Measurements from ENCODE around the gene BRS3. TPM values are rescaled to one million over a fixed set of nuclear protein-coding genes. Genes with fewer than 3 reads are reported as not detected.

Gene BRS3
- total and polyA plus RNA-seq, 2 donors (not counting 1 experiment from before 2014, with no cell fraction given) = not detected

DNA sequence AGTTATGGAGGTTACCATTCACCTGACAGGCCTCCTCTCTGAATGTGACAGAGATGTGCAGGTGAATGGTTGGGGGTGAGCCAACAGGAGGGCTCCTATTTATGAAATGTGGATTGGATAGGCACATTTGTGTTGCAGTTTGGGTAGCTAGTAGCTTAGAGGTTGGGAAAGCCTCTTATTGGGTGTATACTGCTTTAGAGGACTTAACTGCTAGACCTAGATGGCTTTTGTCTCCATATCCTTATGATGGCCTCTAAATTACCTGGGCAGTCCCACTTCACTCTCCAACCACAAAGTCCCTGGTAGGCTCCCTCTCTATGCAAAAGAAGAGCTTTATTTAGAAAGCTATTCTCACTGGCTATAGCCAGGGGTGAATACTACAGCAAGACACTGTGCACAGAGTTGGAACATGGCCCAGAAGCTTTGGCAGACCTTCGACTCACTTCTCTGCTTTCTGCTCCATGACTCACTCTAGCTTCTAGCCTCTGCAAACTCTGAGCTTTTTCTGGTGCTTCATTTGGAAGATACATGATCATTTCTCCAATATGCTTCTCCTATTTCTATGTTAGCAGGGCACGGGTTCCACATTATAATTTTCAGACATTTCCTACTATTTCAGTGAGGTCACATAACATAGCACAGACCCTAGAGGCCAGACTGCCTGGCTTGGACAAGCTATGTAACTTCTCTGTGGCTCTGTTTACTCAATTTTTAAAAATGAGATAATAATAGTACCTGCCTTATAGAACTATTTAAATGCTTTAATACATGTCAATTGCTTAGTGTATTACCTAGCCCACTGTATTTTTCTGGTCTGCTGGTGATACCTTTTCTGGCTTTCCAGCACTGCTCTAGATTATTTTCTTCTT lies 38.2 kb downstream of the BRS3 start:
- WGBS (ENCODE audit: insufficient coverage) = 60% methylated on average over 1 of the region's 2 CpGs
- ChIA-PET POLR2A (no interaction called here), CTCF (no interaction called here)
- DNase-seq = no peak
- no peaks in the 10 kb centered on the region for H3K79me2 ChIP-seq (ENCODE audit: control insufficient read depth, insufficient read depth, low read length)
- H3K4me3 Mint-ChIP-seq = no peak overlapping the region
- H3K27me3 ChIP-seq (replicated peaks in 1 of 4; ENCODE audit: control extremely low read depth in 1 of 4, control insufficient read depth in 3 of 4, insufficient read depth in 4 of 4, low read length in 3 of 4) = no peaks in the 10 kb centered on the region
- peaks cover 2% of the 10 kb centered on the region for H3K4me1 Mint-ChIP-seq
- H3K36me3 ChIP-seq (replicated peaks in 1 of 2; ENCODE audit: control extremely low read depth in 1 of 2, control insufficient read depth in 1 of 2, extremely low read depth in 1 of 2, insufficient read depth in 2 of 2, low read length in 1 of 2) = no peaks in the 10 kb centered on the region
- H3K9me3 ChIP-seq (ENCODE audit: control extremely low read depth in 1 of 3, control insufficient read depth in 2 of 3, insufficient read depth in 1 of 3, low read length in 2 of 3) = no peaks in the 10 kb centered on the region
- no peaks in the 10 kb centered on the region for H4K20me1 ChIP-seq (ENCODE audit: control insufficient read depth, insufficient read depth, low read length, poor library complexity, severe bottlenecking)
- no peak overlapping the region for H3K9ac ChIP-seq (ENCODE audit: low read length)
- no peak overlapping the region for H3K27ac Mint-ChIP-seq
- TF ChIP-seq, protein P1, sequence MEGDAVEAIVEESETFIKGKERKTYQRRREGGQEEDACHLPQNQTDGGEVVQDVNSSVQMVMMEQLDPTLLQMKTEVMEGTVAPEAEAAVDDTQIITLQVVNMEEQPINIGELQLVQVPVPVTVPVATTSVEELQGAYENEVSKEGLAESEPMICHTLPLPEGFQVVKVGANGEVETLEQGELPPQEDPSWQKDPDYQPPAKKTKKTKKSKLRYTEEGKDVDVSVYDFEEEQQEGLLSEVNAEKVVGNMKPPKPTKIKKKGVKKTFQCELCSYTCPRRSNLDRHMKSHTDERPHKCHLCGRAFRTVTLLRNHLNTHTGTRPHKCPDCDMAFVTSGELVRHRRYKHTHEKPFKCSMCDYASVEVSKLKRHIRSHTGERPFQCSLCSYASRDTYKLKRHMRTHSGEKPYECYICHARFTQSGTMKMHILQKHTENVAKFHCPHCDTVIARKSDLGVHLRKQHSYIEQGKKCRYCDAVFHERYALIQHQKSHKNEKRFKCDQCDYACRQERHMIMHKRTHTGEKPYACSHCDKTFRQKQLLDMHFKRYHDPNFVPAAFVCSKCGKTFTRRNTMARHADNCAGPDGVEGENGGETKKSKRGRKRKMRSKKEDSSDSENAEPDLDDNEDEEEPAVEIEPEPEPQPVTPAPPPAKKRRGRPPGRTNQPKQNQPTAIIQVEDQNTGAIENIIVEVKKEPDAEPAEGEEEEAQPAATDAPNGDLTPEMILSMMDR (IDR thresholded peaks at IDR 0.05) = no peak
- TF ChIP-seq EZH2 (IDR thresholded peaks at IDR 0.05; ENCODE audit: borderline replicate concordance, insufficient read depth, low read depth, low read length, poor library complexity, severe bottlenecking) = no peak
- no peak for ATAC-seq (ENCODE audit: low read depth)
- no peak overlapping the region for H3K4me3 ChIP-seq (ENCODE audit: control extremely low read depth in 1 of 5, extremely low read depth in 1 of 5, insufficient read depth in 1 of 5, low read depth in 2 of 5, low read length in 4 of 5)
- no peak overlapping the region for H2AFZ ChIP-seq (ENCODE audit: insufficient read depth, low read depth, low read length, poor library complexity, severe bottlenecking)
- H3K9me3 Mint-ChIP-seq (ENCODE audit: insufficient read depth) = no peaks in the 10 kb centered on the region
- H3K4me2 ChIP-seq (replicated peaks; ENCODE audit: low read depth, low read length, poor library complexity, severe bottlenecking) = no peak overlapping the region
- no peak overlapping the region for H3K27ac ChIP-seq (ENCODE audit: low read length in 2 of 2)
- no peaks in the 10 kb centered on the region for H3K4me1 ChIP-seq (ENCODE audit: control insufficient read depth in 2 of 2, insufficient read depth in 2 of 2, low read length in 2 of 2)
- H3K27me3 Mint-ChIP-seq = peaks cover 9% of the 10 kb centered on the region
- intact Hi-C loops (cut with micrococcal nuclease) = no loop called here

DNA sequence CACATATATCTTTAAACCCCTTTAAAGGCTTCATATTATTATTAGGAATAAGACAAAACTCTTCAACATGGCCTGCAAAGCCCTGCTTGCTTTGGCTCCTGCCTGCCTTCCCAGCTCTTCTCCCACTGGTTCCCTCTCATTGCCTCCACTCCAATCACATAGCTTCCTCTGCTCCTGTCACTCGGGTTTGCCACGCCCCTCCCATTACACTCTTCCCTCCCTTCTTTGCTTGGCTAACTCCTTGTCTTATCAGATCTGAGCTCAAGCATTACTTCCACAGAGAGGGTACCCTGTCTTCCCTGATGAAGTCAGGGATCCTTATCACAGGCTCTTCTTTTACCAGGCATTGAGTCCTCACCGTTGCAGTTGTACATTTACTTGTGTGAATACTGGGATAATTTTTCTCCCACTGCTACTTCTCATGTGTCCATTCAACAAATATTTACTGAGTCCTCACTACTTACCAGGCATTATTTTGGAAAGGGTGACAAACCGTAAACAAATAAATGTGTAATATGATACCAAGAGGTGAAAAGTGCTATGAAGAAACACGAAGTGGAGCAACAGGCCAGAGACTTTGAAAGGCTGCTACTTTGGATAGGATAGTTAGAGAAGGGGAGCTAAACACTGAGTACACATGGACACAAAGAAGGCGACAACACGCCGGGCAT lies 41.0 kb downstream of the BRS3 start:
- DNase-seq (no peak), ATAC-seq (ENCODE audit: low read depth) (no peak)
- Mint-ChIP-seq H3K4me1 (no peaks in the 10 kb centered on the region), H3K4me3 (no peak overlapping the region), H3K9me3 (ENCODE audit: insufficient read depth) (no peaks in the 10 kb centered on the region), H3K27ac (no peak overlapping the region), H3K27me3 (peaks cover 9% of the 10 kb centered on the region)
- H4K20me1 ChIP-seq (ENCODE audit: control insufficient read depth, insufficient read depth, low read length, poor library complexity, severe bottlenecking) = no peaks in the 10 kb centered on the region
- no peak overlapping the region for H3K4me2 ChIP-seq (replicated peaks; ENCODE audit: low read depth, low read length, poor library complexity, severe bottlenecking)
- no peak overlapping the region for H3K4me3 ChIP-seq (ENCODE audit: control extremely low read depth in 1 of 5, extremely low read depth in 1 of 5, insufficient read depth in 1 of 5, low read depth in 2 of 5, low read length in 4 of 5)
- H3K27ac ChIP-seq (ENCODE audit: low read length in 2 of 2) = no peak overlapping the region
- TF ChIP-seq EZH2 (IDR thresholded peaks at IDR 0.05; ENCODE audit: borderline replicate concordance, insufficient read depth, low read depth, low read length, poor library complexity, severe bottlenecking) = no peak
- TF ChIP-seq, protein P1 (IDR thresholded peaks at IDR 0.05) = no peak
- H3K79me2 ChIP-seq (ENCODE audit: control insufficient read depth, insufficient read depth, low read length) = no peaks in the 10 kb centered on the region
- ChIA-PET CTCF (no interaction called here), POLR2A (no interaction called here)
- intact Hi-C loops (cut with micrococcal nuclease) = no loop called here
- no peaks in the 10 kb centered on the region for H3K4me1 ChIP-seq (ENCODE audit: control insufficient read depth in 2 of 2, insufficient read depth in 2 of 2, low read length in 2 of 2)
- H3K9ac ChIP-seq (ENCODE audit: low read length) = no peak overlapping the region
- H3K9me3 ChIP-seq (ENCODE audit: control extremely low read depth in 1 of 3, control insufficient read depth in 2 of 3, insufficient read depth in 1 of 3, low read length in 2 of 3) = no peaks in the 10 kb centered on the region
- WGBS (ENCODE audit: insufficient coverage) = 93% methylated on average over 5 of the region's 8 CpGs
- no peak overlapping the region for H2AFZ ChIP-seq (ENCODE audit: insufficient read depth, low read depth, low read length, poor library complexity, severe bottlenecking)
- no peaks in the 10 kb centered on the region for H3K27me3 ChIP-seq (replicated peaks in 1 of 4; ENCODE audit: control extremely low read depth in 1 of 4, control insufficient read depth in 3 of 4, insufficient read depth in 4 of 4, low read length in 3 of 4)
- H3K36me3 ChIP-seq (replicated peaks in 1 of 2; ENCODE audit: control extremely low read depth in 1 of 2, control insufficient read depth in 1 of 2, extremely low read depth in 1 of 2, insufficient read depth in 2 of 2, low read length in 1 of 2) = no peaks in the 10 kb centered on the region

Measured in B cell (primary cell).